PFSK-1 (cell line): ENCODE measurements around the gene PLXDC2.

Experiments
- FOXP2 ChIP-seq: optimal IDR thresholded peaks from 2 replicates; pipeline ENCODE3; 2011; ENCODE audit warnings: borderline replicate concordance, control low read depth, inconsistent platforms; ENCODE audit not compliant: insufficient read depth; ENCODE audit errors: extremely low read length, extremely low read depth
- POLR2AphosphoS5 ChIP-seq: IDR thresholded peaks from 2 replicates; pipeline ENCODE4 v1.6.1; 2012; ENCODE audit warnings: low read depth, mild to moderate bottlenecking, control low read depth, low read length, moderate library complexity
- SIN3A ChIP-seq: IDR thresholded peaks from 2 replicates; pipeline ENCODE4 v1.6.1; 2012; ENCODE audit warnings: mild to moderate bottlenecking, low read length, moderate library complexity, borderline replicate concordance; ENCODE audit not compliant: insufficient read depth
- TAF1 ChIP-seq: IDR thresholded peaks from 2 replicates; pipeline ENCODE4 v1.6.1; 2012; ENCODE audit warnings: low read length, control low read depth, borderline replicate concordance; ENCODE audit not compliant: insufficient read depth
- TF ChIP-seq, protein P1 (sequence below), 2 experiments: IDR thresholded peaks; 2 replicates each; pipeline versions ENCODE4 v1.6.1 to v1.8.0; 2011 to 2012; ENCODE audit warnings: low read depth in 2 of 2, low read length in 2 of 2, control low read depth in 1 of 2, inconsistent platforms in 1 of 2, mild to moderate bottlenecking in 1 of 2, moderate library complexity in 1 of 2; ENCODE audit not compliant: insufficient read depth in 1 of 2

PLXDC2 gene

DNA sequence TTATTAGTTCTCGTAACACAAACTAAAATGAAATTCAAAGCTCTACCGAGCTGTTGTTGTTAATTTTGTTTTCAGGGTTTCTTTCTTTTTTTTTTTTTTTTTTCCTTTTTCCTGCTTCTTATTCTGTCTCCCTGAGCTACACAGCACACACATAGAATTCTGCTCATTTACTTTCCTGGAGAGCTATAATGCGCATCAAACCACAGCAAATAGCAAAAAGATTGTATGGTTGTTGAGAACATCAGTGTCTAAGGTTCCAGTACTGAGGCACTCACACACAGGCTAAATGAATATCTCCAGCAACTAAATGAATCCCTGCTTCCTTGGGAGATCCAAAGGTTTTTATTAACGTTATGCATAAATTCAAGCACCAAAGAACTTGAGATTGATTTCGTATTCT, 418.3 kb downstream of the PLXDC2 start:
- TF ChIP-seq SIN3A = no peak
- no peak for TF ChIP-seq POLR2AphosphoS5
- TF ChIP-seq, protein P1, sequence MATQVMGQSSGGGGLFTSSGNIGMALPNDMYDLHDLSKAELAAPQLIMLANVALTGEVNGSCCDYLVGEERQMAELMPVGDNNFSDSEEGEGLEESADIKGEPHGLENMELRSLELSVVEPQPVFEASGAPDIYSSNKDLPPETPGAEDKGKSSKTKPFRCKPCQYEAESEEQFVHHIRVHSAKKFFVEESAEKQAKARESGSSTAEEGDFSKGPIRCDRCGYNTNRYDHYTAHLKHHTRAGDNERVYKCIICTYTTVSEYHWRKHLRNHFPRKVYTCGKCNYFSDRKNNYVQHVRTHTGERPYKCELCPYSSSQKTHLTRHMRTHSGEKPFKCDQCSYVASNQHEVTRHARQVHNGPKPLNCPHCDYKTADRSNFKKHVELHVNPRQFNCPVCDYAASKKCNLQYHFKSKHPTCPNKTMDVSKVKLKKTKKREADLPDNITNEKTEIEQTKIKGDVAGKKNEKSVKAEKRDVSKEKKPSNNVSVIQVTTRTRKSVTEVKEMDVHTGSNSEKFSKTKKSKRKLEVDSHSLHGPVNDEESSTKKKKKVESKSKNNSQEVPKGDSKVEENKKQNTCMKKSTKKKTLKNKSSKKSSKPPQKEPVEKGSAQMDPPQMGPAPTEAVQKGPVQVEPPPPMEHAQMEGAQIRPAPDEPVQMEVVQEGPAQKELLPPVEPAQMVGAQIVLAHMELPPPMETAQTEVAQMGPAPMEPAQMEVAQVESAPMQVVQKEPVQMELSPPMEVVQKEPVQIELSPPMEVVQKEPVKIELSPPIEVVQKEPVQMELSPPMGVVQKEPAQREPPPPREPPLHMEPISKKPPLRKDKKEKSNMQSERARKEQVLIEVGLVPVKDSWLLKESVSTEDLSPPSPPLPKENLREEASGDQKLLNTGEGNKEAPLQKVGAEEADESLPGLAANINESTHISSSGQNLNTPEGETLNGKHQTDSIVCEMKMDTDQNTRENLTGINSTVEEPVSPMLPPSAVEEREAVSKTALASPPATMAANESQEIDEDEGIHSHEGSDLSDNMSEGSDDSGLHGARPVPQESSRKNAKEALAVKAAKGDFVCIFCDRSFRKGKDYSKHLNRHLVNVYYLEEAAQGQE (IDR thresholded peaks at IDR 0.05; ENCODE audit: insufficient read depth in 1 of 2, low read depth in 2 of 2, low read length in 2 of 2) = no peak
- TF ChIP-seq FOXP2 = no peak
- TF ChIP-seq TAF1 = no peak

DNA sequence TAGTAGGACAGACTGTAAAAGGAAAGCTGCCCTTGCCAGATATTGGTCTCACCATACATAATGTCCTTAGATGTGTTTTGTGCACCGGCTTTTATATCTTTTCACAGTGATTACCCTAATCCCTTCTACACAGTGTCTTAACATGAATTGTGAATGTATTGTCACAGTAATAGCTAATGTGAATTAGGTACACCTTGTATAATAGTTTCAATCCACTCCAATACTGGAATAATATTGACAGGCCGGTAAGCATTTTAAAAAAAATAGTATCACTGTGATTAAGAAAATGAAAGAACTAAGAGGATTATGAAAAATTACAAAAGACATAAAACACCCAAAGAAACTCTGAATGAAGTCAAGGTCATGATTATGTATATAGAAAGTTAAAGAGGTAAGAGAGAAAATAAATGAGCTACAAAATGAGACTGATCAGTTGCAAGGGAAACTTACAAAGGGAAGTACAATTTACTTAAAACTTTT, 420.9 kb downstream of the PLXDC2 start:
- TF ChIP-seq SIN3A (no peak), FOXP2 (no peak), POLR2AphosphoS5 (no peak), TAF1 (no peak)
- TF ChIP-seq, protein P1 (IDR thresholded peaks at IDR 0.05; ENCODE audit: insufficient read depth in 1 of 2, low read depth in 2 of 2, low read length in 2 of 2) = no peak

DNA sequence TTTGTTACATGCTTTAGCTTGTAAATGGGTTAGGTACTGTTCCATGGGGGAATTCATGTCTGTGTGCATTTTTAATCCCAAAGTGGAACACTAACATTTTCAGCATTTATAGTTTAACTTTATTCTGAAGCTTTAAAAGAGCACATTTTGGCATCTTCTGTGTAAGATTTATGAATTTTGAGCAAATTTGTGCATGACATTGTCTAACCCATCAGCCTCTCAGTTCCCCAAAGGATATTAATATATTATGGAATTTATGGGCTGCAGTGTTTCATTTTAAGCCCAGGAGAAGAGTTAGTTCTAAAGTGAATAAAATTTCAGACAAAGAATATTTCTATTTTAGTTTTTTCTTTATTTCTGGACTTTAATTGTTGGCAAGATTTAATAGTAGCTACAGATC, 421.4 kb downstream of the PLXDC2 start:
- TF ChIP-seq SIN3A = no peak
- TF ChIP-seq FOXP2 = no peak
- TF ChIP-seq, protein P1 (IDR thresholded peaks at IDR 0.05; ENCODE audit: insufficient read depth in 1 of 2, low read depth in 2 of 2, low read length in 2 of 2) = no peak
- no peak for TF ChIP-seq TAF1

DNA sequence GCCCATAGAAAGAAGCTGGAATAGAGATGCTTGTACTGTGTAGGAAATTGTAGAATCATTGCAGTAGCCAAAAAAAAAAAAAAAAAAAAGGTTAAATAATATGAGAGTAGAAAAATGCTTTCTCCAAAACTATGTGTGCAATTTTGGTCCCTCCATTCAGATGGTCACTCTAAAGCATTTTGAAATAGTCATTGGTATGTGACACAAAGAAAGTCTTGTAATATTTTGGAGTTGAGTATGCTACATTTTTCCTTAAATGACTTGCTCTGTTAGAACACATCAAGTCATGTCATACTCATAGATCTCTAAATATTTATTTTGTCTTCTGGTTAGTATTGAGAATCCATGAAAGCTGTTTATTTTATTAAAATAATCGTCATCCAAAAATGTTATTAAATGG, 424.4 kb downstream of the PLXDC2 start:
- TF ChIP-seq POLR2AphosphoS5 = no peak
- TF ChIP-seq SIN3A = no peak
- TF ChIP-seq, protein P1 (IDR thresholded peaks at IDR 0.05; ENCODE audit: insufficient read depth in 1 of 2, low read depth in 2 of 2, low read length in 2 of 2) = no peak
- TF ChIP-seq FOXP2 = no peak
- no peak for TF ChIP-seq TAF1

DNA sequence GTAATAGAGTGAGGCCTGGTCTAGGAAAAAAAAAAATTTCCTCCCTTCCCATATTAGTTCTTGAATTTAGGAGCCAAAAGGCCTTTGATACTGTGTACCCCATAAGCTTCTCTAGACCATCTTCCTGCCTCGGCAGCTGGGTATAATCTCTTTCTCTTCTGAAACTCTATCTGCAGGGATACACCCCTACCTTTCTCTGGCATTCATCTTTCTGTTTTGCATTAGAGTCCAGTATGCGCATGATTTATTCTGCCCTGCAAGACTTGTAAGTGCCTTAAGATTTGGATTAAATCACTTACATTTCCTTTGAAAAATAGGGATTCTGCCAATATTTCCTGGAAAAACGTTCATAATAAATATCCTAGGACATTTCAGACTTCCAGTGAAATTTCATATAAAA, 431.2 kb downstream of the PLXDC2 start:
- TF ChIP-seq FOXP2 (no peak), TAF1 (no peak), SIN3A (no peak), POLR2AphosphoS5 (no peak)
- TF ChIP-seq, protein P1 (IDR thresholded peaks at IDR 0.05; ENCODE audit: insufficient read depth in 1 of 2, low read depth in 2 of 2, low read length in 2 of 2) = no peak
